Measurements from ENCODE around the gene TREX2.

TREX2 gene

DNA sequence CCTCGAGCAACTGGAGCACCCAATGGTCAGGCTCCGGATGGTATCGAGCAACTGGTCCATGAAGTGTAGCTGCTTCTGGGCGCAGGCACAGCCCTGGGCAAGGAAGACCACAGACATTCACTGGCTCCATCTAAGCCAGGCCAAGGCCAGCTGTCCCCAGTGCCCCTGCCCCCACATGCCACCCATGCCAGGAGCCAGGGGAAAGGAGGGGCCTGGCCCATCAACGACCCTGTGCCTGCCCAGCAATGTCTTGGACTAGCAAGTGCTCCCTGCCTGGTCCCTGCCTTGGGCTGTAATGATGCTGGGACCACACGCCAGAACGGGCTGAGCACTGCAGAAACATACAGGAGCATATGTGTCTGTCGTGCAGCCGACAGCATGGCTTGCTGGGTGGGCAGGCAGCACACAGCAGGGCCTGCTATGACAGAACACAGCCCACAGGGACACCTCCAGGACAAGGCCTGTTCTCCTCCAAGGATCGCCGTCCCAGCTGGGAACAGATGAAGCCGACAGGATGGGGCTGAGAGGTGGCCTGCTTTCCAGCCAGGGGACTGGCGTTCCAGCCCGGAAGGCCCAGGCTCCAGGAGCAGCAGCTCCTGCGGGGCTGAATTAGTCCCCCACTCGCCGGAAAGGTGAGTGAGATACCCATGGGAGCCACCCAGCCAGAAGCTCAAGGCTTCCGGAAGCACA is 11.4 kb upstream of the TREX2 start:
- DNase-seq (ENCODE audit: low read depth), result no peak
- TF ChIP-seq, protein P1, sequence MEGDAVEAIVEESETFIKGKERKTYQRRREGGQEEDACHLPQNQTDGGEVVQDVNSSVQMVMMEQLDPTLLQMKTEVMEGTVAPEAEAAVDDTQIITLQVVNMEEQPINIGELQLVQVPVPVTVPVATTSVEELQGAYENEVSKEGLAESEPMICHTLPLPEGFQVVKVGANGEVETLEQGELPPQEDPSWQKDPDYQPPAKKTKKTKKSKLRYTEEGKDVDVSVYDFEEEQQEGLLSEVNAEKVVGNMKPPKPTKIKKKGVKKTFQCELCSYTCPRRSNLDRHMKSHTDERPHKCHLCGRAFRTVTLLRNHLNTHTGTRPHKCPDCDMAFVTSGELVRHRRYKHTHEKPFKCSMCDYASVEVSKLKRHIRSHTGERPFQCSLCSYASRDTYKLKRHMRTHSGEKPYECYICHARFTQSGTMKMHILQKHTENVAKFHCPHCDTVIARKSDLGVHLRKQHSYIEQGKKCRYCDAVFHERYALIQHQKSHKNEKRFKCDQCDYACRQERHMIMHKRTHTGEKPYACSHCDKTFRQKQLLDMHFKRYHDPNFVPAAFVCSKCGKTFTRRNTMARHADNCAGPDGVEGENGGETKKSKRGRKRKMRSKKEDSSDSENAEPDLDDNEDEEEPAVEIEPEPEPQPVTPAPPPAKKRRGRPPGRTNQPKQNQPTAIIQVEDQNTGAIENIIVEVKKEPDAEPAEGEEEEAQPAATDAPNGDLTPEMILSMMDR (IDR thresholded peaks at IDR 0.05; ENCODE audit: low read length, missing control alignments), result no peak
- H3K4me3 ChIP-seq (replicated peaks; ENCODE audit: low read depth, low read length), result no peak overlapping the region

DNA sequence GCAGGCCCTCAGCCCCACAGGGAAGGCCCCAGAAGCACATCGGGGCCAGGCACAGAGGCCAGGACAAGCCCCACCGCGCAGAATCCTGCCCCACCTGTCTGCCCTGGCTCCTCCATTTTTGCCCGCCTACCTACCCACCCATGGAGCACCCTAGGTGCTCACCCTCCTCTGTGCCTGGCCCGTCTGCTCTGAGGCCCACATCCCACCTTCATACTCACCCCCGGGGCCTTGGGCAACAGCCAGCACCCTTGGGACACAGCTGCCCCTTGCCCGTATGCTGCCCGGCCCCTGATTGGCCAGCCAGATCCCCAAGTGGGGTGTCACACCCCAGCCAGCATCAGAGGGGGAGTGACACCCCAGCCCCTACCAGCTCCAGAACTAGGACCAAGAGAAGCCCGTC is 10.8 kb upstream of the TREX2 start:
- no peak for DNase-seq (ENCODE audit: low read depth)
- TF ChIP-seq, protein P1 (IDR thresholded peaks at IDR 0.05; ENCODE audit: low read length, missing control alignments), result no peak
- no peak overlapping the region for H3K4me3 ChIP-seq (replicated peaks; ENCODE audit: low read depth, low read length)

- DNase-seq (ENCODE audit: low read depth), result no peak
- TF ChIP-seq, protein P1 (IDR thresholded peaks at IDR 0.05; ENCODE audit: low read length, missing control alignments), result no peak
Observed at GRCh38 chrX:153456161-153456560, 10.3 kb upstream of the TREX2 start.

DNA sequence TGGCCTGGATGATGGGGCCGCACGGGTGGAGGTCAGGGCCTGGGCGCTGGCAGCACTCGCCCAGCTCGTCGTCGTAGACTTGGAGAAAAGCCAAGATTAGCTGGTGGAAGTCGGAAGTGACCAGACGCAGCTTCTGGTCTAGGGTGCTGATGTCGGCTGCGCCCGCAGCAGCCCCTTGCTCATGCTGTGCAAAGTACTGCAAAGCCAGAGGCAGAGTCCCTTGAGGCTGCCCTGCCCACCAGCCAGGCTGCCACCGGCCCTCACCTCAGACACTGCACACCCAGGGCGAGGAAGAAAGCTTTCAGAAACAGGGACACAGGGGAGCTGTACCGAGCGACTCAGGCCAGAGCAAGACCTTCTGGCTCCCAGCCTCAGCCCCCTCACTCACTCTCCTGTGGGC is 9.7 kb upstream of the TREX2 start:
- TF ChIP-seq, protein P1 (IDR thresholded peaks at IDR 0.05; ENCODE audit: low read length, missing control alignments), result no peak
- DNase-seq (ENCODE audit: low read depth), result no peak
- no peak overlapping the region for H3K4me3 ChIP-seq (replicated peaks; ENCODE audit: low read depth, low read length)

More at GRCh38 chrX:153456161-153456560, 10.3 kb upstream of the TREX2 start:
- H3K4me3 ChIP-seq (replicated peaks; ENCODE audit: low read depth, low read length), result no peak overlapping the region

GRCh38 chrX:153454901-153455550 is 9.2 kb upstream of the TREX2 start:
- DNase-seq (ENCODE audit: low read depth), result no peak
- TF ChIP-seq, protein P1 (IDR thresholded peaks at IDR 0.05; ENCODE audit: low read length, missing control alignments), result no peak
- no peak overlapping the region for H3K4me3 ChIP-seq (replicated peaks; ENCODE audit: low read depth, low read length)

DNA sequence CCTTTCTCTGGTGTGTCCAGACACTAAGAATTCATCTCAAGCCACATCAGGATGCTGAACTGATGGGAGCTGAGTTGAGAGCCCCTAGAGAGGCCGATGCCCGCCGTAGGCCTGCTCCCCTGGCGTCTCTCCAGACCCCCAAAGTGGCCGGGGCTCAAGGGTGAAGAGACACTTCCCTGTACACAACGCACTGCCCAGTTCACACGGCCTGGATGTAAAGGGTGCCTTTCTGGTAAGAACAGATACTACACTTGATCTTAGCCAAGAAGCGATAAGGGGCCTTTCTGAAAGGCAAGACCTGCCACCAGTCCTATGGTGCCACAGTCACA is 5.1 kb upstream of the TREX2 start:
- TF ChIP-seq, protein P1 (IDR thresholded peaks at IDR 0.05; ENCODE audit: low read length, missing control alignments), result no peak

More for the DNA sequence above, 5.1 kb upstream of the TREX2 start:
- DNase-seq (ENCODE audit: low read depth), result no peak
- H3K4me3 ChIP-seq (replicated peaks; ENCODE audit: low read depth, low read length), result no peak overlapping the region

All from fibroblast of pulmonary artery (primary cell).